ENCODE measurements around the gene UCMA. TPM values are rescaled to one million over a fixed set of nuclear protein-coding genes. Genes with fewer than 3 reads are reported as not detected.

UCMA gene
- total and polyA plus RNA-seq, 10 donors = not detected

GRCh38 chr10:13184276-13184675, 49.9 kb downstream of the UCMA start:
- H3K4me1 ChIP-seq = no peaks in the 10 kb centered on the region
- no peak for TF ChIP-seq CTCF (IDR thresholded peaks at IDR 0.05 in 8 of 11, conservative IDR thresholded peaks at IDR 0.05 in 3 of 11)
- no peak for TF ChIP-seq POLR2AphosphoS5 (IDR thresholded peaks at IDR 0.05)
- no peak for TF ChIP-seq POLR2A (IDR thresholded peaks at IDR 0.05)
- peaks cover 0 to 61% (median 0%) of the 10 kb centered on the region in 6 donors for H3K36me3 ChIP-seq
- no peak overlapping the region for H3K27ac ChIP-seq
- no peak overlapping the region for H3K4me3 ChIP-seq
- intact Hi-C loops (cut with DNase I; ENCODE audit: low total_unique reads) = no loop called here
- DNase-seq = no peak
- WGBS, 5 donors = 73 to 98% (median 95%) methylated on average over 2 of the region's 2 CpGs
- no peaks in the 10 kb centered on the region for H3K27me3 ChIP-seq (replicated peaks in 1 of 7)
- no peaks in the 10 kb centered on the region for H3K9me3 ChIP-seq

- Histone ChIP-seq H3K9me3 (no peaks in the 10 kb centered on the region), H3K36me3 (peaks cover 0 to 56% (median 0%) of the 10 kb centered on the region in 6 donors), H3K27ac (no peak overlapping the region), H3K27me3 (replicated peaks in 1 of 7) (no peaks in the 10 kb centered on the region), H3K4me3 (no peak overlapping the region), H3K4me1 (no peaks in the 10 kb centered on the region)
- intact Hi-C loops (cut with DNase I; ENCODE audit: low total_unique reads) = no loop called here
- WGBS, 5 donors = 63 to 82% (median 72%) methylated on average over 5 of the region's 5 CpGs
- TF ChIP-seq POLR2AphosphoS5 (IDR thresholded peaks at IDR 0.05) (no peak), POLR2A (IDR thresholded peaks at IDR 0.05) (no peak), CTCF (IDR thresholded peaks at IDR 0.05 in 8 of 11, conservative IDR thresholded peaks at IDR 0.05 in 3 of 11) (no peak)
- DNase-seq = no peak
Measured at GRCh38 chr10:13183625-13184024, 50.5 kb downstream of the UCMA start.

GRCh38 chr10:13182424-13182823, 51.8 kb downstream of the UCMA start:
- Histone ChIP-seq H3K27me3 (replicated peaks in 1 of 7) (no peaks in the 10 kb centered on the region), H3K27ac (no peak overlapping the region), H3K4me1 (no peaks in the 10 kb centered on the region), H3K4me3 (no peak overlapping the region), H3K9me3 (no peaks in the 10 kb centered on the region), H3K36me3 (peaks cover 0 to 47% (median 0%) of the 10 kb centered on the region in 6 donors)
- WGBS, 5 donors = 77 to 93% (median 85%) methylated on average over 1 of the region's 1 CpG
- intact Hi-C loops (cut with DNase I; ENCODE audit: low total_unique reads) = no loop called here
- no peak for TF ChIP-seq POLR2A (IDR thresholded peaks at IDR 0.05)
- no peak for TF ChIP-seq CTCF (IDR thresholded peaks at IDR 0.05 in 8 of 11, conservative IDR thresholded peaks at IDR 0.05 in 3 of 11)
- no peak for TF ChIP-seq POLR2AphosphoS5 (IDR thresholded peaks at IDR 0.05)
- no peak for DNase-seq

GRCh38 chr10:13180788-13181187, 53.4 kb downstream of the UCMA start:
- 74 to 86% (median 78%) methylated on average over 4 of the region's 4 CpGs for WGBS, 5 donors
- intact Hi-C loops (cut with DNase I; ENCODE audit: low total_unique reads) = no loop called here
- H3K27me3 ChIP-seq (replicated peaks in 1 of 7) = no peaks in the 10 kb centered on the region
- H3K36me3 ChIP-seq = peaks cover 0 to 48% (median 0%) of the 10 kb centered on the region in 6 donors
- TF ChIP-seq CTCF (IDR thresholded peaks at IDR 0.05 in 8 of 11, conservative IDR thresholded peaks at IDR 0.05 in 3 of 11) (no peak), POLR2A (IDR thresholded peaks at IDR 0.05) (no peak), POLR2AphosphoS5 (IDR thresholded peaks at IDR 0.05) (no peak)
- DNase-seq = no peak
- H3K27ac ChIP-seq = no peak overlapping the region
- no peak overlapping the region for H3K4me3 ChIP-seq
- no peaks in the 10 kb centered on the region for H3K9me3 ChIP-seq
- no peaks in the 10 kb centered on the region for H3K4me1 ChIP-seq

Data from spleen (tissue), 11 donors.